RCC 7860 (cell line): ENCODE results near the gene RIPOR1.

Experiments
- DNase-seq: peaks from one replicate; pipeline ENCODE4 v3.0.0-alpha.2; 2015; ENCODE audit warnings: low spot score
- FAIRE-seq: peaks from 2 replicates; lab custom pipeline; 2012; peaks lifted over from hg19 to GRCh38; lab: Jason Lieb, UNC

RIPOR1 gene

DNA sequence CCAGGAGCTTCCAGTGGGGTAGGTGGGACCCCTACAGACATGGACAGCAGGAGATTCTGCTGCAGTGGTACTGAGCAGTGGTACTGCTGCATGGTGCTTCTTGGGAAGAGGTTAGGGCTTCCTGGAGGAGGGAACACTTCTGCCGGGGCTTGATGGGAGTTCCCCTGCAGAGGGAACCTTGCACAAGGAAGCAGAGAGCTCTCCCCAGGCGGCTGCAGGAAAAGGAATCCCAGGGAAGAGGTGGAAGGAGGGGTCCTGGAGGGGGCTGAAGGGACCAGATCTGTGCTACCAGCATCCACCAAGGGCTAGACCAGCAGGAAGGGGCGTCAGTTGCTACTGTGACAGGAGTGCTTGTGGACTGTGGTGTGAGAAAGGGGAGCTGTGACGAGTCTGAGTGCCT lies 10.6 kb downstream of the RIPOR1 start:
- FAIRE-seq, result no peak
- no peak for DNase-seq

- DNase-seq, result no peak
- FAIRE-seq, result no peak
Measured at GRCh38 chr16:67539691-67540635, 11.3 kb downstream of the RIPOR1 start.

GRCh38 chr16:67540756-67541155 lies 12.1 kb downstream of the RIPOR1 start:
- no peak for DNase-seq
- FAIRE-seq, result no peak

- FAIRE-seq, result no peak
- DNase-seq, result peak; percentile 60
Measured at GRCh38 chr16:67541391-67542263, 13.0 kb downstream of the RIPOR1 start.

- peak; percentile 63 for DNase-seq
- FAIRE-seq, result no peak
Measured at GRCh38 chr16:67542464-67542863, 13.8 kb downstream of the RIPOR1 start.

DNA sequence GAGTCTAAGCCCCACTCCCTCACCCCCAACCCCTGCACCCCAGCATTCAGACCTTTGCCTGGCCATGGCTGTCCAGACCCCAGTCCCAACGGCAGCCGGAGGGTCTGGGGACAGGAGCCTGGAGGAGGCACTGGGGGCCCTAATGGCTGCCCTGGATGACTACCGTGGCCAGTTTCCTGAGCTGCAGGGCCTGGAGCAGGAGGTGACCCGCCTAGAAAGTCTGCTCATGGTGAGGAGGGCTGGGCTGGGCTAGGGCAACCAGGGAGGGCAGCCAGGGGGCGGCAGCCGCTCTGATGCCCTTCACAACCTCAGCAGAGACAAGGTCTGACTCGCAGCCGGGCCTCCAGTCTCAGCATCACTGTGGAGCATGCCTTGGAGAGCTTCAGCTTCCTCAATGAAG lies 14.4 kb downstream of the RIPOR1 start:
- DNase-seq (no peak), FAIRE-seq (no peak)

GRCh38 chr16:67543582-67543981 lies 15.0 kb downstream of the RIPOR1 start:
- DNase-seq (no peak), FAIRE-seq (no peak)

DNA sequence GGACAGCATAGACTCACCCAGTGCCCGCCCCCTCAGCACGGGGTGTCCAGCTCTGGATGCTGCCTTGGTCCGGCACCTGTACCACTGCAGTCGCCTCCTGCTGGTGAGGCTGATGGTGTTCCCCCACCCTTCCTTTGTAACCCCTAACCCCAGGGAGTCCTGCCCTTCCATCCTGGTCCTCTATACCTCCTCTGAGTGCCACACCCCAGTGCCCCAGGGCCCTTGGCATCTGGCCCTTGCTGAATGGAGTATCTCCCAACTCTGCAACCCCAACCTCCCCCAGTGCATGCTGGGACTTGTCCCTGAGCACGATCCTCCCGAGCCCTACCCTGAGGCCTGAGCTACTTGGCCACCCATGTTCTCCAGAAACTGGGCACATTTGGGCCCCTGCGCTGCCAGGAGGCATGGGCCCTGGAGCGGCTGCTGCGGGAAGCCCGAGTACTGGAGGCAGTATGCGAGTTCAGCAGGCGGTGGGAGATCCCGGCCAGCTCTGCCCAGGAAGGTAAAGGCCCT lies 15.8 kb downstream of the RIPOR1 start:
- DNase-seq (no peak), FAIRE-seq (no peak)

- no peak for FAIRE-seq
- DNase-seq, result no peak
Measured at GRCh38 chr16:67544844-67545664, 16.4 kb downstream of the RIPOR1 start.

GRCh38 chr16:67545665-67546024 lies 17.0 kb downstream of the RIPOR1 start:
- no peak for FAIRE-seq

DNA sequence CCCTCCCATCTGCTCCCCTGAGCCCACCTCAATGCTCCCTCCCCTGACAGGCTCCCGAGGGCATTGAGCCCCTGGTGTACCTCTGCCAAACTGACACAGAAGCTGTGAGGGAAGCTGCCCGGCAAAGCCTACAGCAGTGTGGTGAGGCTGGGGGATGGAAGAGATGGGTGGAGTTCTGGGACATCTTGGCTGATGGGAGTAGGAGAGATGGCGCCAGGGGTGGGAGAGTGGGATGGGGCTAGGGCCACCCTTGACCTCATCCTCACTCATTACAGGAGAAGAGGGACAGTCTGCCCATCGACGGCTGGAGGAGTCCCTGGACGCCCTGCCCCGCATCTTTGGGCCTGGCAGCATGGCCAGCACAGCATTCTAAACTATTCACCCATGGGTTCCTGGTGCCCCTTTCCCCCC lies 17.5 kb downstream of the RIPOR1 start:
- FAIRE-seq (no peak), DNase-seq (no peak)

More at GRCh38 chr16:67545665-67546024, 17.0 kb downstream of the RIPOR1 start:
- DNase-seq, result no peak

DNA sequence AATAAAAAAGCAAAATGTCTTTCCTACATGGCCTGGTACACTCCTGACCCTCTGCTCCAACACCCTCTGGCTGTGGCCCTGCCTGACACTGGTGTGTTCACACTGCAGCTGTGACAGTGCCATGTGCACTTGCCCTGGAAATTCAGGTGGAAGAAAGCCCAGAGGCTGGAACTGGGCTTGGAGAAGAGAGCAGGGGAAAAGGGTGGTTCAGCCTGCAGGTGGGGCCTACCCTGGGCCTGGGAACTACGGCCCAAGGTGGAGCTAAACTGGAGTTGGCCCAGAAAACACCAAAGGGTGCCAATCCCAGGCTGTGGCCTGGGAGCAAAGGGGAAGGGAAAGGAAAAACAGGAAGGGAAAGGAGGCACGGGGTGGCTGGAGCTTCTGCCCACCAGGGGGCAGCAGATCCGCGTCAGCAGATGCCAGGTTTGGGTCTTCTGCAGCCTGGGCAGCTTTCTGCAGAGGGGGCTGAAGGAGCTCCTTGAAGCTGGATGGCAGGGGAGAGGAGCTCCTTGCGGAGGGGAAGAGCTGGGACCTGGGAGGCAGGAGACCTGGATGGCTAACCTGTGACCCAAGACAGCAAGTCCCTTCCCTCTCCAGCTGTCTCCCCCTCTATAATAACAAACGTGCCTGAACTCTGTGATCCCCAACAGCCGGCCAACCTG lies 18.3 kb downstream of the RIPOR1 start:
- FAIRE-seq, result no peak
- DNase-seq, result peak; percentile 43

DNA sequence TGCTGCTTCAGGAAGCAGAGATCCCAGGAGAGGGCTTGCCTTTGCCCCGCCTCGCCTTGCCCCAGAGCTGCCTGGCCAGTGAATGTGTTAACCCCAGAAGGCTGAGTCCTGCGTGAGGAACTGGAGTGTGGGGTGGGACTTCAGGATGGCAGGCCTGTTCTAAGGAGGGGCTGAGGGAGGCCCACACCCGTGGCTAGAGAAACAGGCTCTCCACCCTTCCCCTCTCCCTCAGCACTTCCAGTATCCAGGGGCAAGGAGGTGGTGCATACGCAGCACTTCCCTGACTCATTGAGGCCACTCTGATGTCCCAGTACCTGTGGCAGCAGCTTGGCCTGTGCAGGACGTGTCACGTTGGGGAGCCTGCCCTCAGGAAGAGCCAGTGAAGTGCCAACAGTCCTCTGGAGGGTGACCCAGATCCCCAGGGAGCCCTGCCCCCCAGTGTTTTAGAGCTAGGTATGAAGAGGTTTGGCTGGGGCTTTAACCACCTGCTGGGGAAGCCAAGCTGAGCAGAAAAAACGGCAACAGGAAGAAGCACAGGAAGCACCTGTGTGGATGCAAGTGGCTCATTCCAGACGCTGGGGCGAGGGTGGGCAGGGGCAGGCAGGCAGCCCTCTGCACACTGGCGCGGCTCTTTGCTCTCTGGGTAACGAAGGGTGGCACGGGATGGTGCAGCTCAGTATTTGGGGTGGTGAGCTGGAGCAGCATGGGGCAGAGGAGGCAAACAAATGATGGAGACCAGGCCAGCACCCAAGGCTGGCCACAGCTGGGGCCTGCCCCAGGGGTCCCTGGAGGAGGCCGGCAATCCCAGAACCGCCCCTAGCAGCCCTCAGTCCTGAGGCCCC lies 19.0 kb downstream of the RIPOR1 start:
- FAIRE-seq (no peak), DNase-seq (no peak)

GRCh38 chr16:67548265-67549126 lies 19.9 kb downstream of the RIPOR1 start:
- no peak for DNase-seq
- FAIRE-seq, result no peak

DNA sequence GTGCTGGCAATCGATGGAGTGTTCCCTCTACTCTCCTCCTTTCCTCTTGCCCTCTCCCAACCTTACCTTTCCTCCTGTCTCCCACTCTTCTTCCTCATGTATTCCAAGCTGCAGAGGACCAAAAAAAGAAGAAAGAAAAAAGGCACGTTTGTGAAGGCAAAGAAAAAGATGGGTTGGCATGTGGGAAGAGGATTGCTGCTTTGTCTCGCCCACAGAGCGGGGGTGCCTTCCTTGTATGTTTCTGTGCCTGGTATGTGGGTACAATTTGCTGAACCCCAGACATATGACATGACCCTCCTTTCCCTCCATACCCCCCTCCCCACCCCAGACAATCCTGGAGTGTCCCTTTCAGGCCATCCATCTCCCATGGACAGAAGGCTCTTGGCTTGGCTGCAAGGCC lies 20.6 kb downstream of the RIPOR1 start:
- no peak for FAIRE-seq
- DNase-seq, result no peak

- no peak for DNase-seq
- no peak for FAIRE-seq
Measured at GRCh38 chr16:67549936-67550335, 21.3 kb downstream of the RIPOR1 start.

- DNase-seq, result no peak
- FAIRE-seq, result no peak
Measured at GRCh38 chr16:67551091-67551490, 22.5 kb downstream of the RIPOR1 start.

DNA sequence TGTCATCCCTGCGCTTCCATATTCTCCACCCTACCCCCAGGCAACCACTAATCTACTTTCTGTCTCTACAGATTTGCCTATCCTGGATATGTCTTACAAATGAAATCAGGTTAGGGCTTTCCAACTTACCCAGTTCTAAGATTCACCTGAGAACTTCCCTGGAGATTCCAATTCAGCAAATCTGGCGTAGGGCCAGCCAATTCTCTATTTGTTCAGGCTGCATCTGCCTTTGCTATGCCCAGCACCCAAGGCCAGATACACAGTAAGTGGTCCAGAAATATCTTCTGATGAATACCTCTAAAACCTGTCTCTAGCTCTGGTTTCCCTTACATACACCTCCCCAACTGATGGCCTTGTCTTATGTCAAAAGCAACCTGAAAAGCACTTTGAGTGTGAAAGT lies 23.3 kb downstream of the RIPOR1 start:
- FAIRE-seq (no peak), DNase-seq (no peak)
